Liver (tissue), 9 donors: Measurements from ENCODE around the gene SHC1. TPM values are rescaled to one million over a fixed set of nuclear protein-coding genes. Genes with fewer than 3 reads are reported as not detected.
A peak's percentile ranks its signal among the peaks of the same experiment; 100 is the strongest.

Source experiments
- DNase-seq: peaks from one replicate; pipeline ENCODE4 v3.0.0-alpha.2; 2017; ENCODE audit warnings: low spot score
- H3K27ac ChIP-seq, 2 donors: one replicate each; pipeline ENCODE4 v1.7.0; 2013; ENCODE audit warnings: inconsistent platforms in 2 of 2, low read length in 2 of 2, control low read depth in 1 of 2, low read depth in 1 of 2, mild to moderate bottlenecking in 1 of 2
- H3K27me3 ChIP-seq, 4 donors: one replicate each; pipeline versions ENCODE4 v1.6.1 to v1.7.0; 2013; ENCODE audit warnings: low read length in 3 of 4, inconsistent platforms in 1 of 4, mild to moderate bottlenecking in 1 of 4, moderate library complexity in 1 of 4; ENCODE audit not compliant: control insufficient read depth in 4 of 4, insufficient read depth in 4 of 4
- H3K36me3 ChIP-seq, 4 donors: one replicate each; pipeline versions ENCODE4 v1.6.1 to v1.7.0; 2013; ENCODE audit warnings: low read length in 3 of 4, mild to moderate bottlenecking in 3 of 4, low read depth in 1 of 4, moderate library complexity in 1 of 4; ENCODE audit not compliant: control insufficient read depth in 4 of 4, insufficient read depth in 3 of 4
- H3K4me1 ChIP-seq, 4 donors: one replicate each; pipeline versions ENCODE4 v1.6.1 to v1.7.0; 2013; ENCODE audit warnings: low read length in 3 of 4, mild to moderate bottlenecking in 3 of 4, moderate library complexity in 1 of 4; ENCODE audit not compliant: control insufficient read depth in 4 of 4, insufficient read depth in 4 of 4
- H3K4me3 ChIP-seq, 3 donors: one replicate each; pipeline versions ENCODE4 v1.6.1 to v1.7.0; 2013; ENCODE audit warnings: low read length in 3 of 3, control low read depth in 1 of 3, low read depth in 1 of 3, mild to moderate bottlenecking in 1 of 3
- H3K9ac ChIP-seq, 2 donors: one replicate each; pipeline ENCODE4 v1.7.0; 2013; ENCODE audit warnings: low read length in 2 of 2, mild to moderate bottlenecking in 2 of 2, moderate library complexity in 2 of 2, control low read depth in 1 of 2, low read depth in 1 of 2
- H3K9me3 ChIP-seq, 4 donors: one replicate each; pipeline versions ENCODE4 v1.6.1 to v1.7.0; 2013; ENCODE audit warnings: low read length in 3 of 4; ENCODE audit not compliant: control insufficient read depth in 4 of 4
- ATF3 ChIP-seq: IDR thresholded peaks from 2 replicates; pipeline ENCODE4 v1.6.1; 2016; ENCODE audit warnings: antibody characterized with exemption
- CTCF ChIP-seq: fragments of 150-350 bp; IDR thresholded peaks from 2 replicates; pipeline ENCODE4 v1.5.1; 2017; ENCODE audit warnings: improper control_type of control experiment, low read depth, low read length; ENCODE audit not compliant: missing input control
- FOXA1 ChIP-seq: IDR thresholded peaks from 2 replicates; pipeline ENCODE4 v1.6.1; 2016; ENCODE audit warnings: antibody characterized with exemption
- GABPA ChIP-seq, 2 donors: IDR thresholded peaks in 1 of 2; conservative IDR thresholded peaks in 1 of 2; 2 replicates each; pipeline ENCODE4 v1.6.1; 2016; ENCODE audit warnings: antibody characterized with exemption in 2 of 2, mild to moderate bottlenecking in 1 of 2, moderate library complexity in 1 of 2
- HNF4A ChIP-seq, 2 donors: conservative IDR thresholded peaks; 2 replicates each; pipeline ENCODE4 v1.6.1; 2016; ENCODE audit warnings: antibody characterized with exemption in 2 of 2, mild to moderate bottlenecking in 2 of 2
- JUND ChIP-seq, 2 donors: IDR thresholded peaks; 2 replicates each; pipeline ENCODE4 v1.6.1; 2016; ENCODE audit warnings: antibody characterized with exemption in 2 of 2
- MAX ChIP-seq: IDR thresholded peaks from 2 replicates; pipeline ENCODE4 v1.6.1; 2016; ENCODE audit warnings: antibody characterized with exemption
- NR2F2 ChIP-seq: IDR thresholded peaks from 2 replicates; pipeline ENCODE4 v1.6.1; 2016; ENCODE audit warnings: antibody characterized with exemption
- RAD21 ChIP-seq, 2 donors: IDR thresholded peaks; 2 replicates each; pipeline ENCODE4 v1.6.1; 2016; ENCODE audit warnings: antibody characterized with exemption in 2 of 2, mild to moderate bottlenecking in 2 of 2
- REST ChIP-seq: IDR thresholded peaks from 2 replicates; pipeline ENCODE4 v1.6.1; 2016; ENCODE audit warnings: antibody characterized with exemption, mild to moderate bottlenecking
- RXRA ChIP-seq, 2 donors: IDR thresholded peaks; 2 replicates each; pipeline ENCODE4 v1.6.1; 2017 to 2018; ENCODE audit warnings: antibody characterized with exemption in 2 of 2, mild to moderate bottlenecking in 1 of 2
- TAF1 ChIP-seq: conservative IDR thresholded peaks from 2 replicates; pipeline ENCODE4 v1.6.1; 2016; ENCODE audit warnings: antibody characterized with exemption, mild to moderate bottlenecking
- YY1 ChIP-seq: IDR thresholded peaks from 2 replicates; pipeline ENCODE4 v1.6.1; 2016; ENCODE audit warnings: antibody characterized with exemption, mild to moderate bottlenecking
- ZBTB33 ChIP-seq: IDR thresholded peaks from 2 replicates; pipeline ENCODE4 v1.6.1; 2016; ENCODE audit warnings: antibody characterized with exemption
- WGBS: extraction: QIAGEN DNeasy Blood & Tissue Kit; methylation state at CpG from one replicate; pipeline ENCODE4 v1.1.7; 2013; 5-methylcytosine and 5-hydroxymethylcytosine counted together
- polyA plus RNA-seq, 2 donors: library from polyadenylated mRNA; stranded (reverse) in 1 of 2; unstranded in 1 of 2; fragments of 200-250 nt in 1 of 2; fragments of >200 nt in 1 of 2; fragmentation: Nextera tagmentation in 1 of 2; extraction: Ambion mirVana in 1 of 2; gene quantifications; one replicate each; pipeline versions ENCODE4 v1.2.1 to v1.2.3, GENCODE V29; 2013 to 2015
- total RNA-seq, 2 donors: library from RNA; depleted of rRNA; stranded (reverse); fragments of >200 nt; gene quantifications; one replicate each; pipeline ENCODE4 v1.2.3, GENCODE V29; 2014
- donor health status: healthy.
- donor health status: healthy.
- donor health status: healthy.
- donor health status: healthy.
- donor health status: healthy.

Gene SHC1
- total and polyA plus RNA-seq, 4 donors = 27.2 to 65.5 (median 58.0) TPM

- Histone ChIP-seq H3K9me3 (no peaks in the 10 kb centered on the region), H3K27ac (peak overlapping the region; percentile 89 to 99), H3K36me3 (peaks cover 0 to 11% (median 2%) of the 10 kb centered on the region in 4 donors), H3K9ac (peak overlapping the region; percentile 83 to 94), H3K4me1 (peaks cover 11 to 40% (median 31%) of the 10 kb centered on the region in 4 donors), H3K4me3 (peak overlapping the region; percentile 66 to 94 (median 70)), H3K27me3 (no peaks in the 10 kb centered on the region)
- peak; percentile 93 for DNase-seq
- WGBS = under 1% methylated on average over 30 of the region's 30 CpGs
- TF ChIP-seq YY1 (no peak), GABPA (IDR thresholded peaks at IDR 0.05 in 1 of 2, conservative IDR thresholded peaks at IDR 0.05 in 1 of 2) (no peak), NR2F2 (no peak), FOXA1 (no peak), CTCF (no peak), REST (peak; percentile 81), JUND (IDR thresholded peaks at IDR 0.05) (no peak), MAX (peak; percentile 52), RAD21 (IDR thresholded peaks at IDR 0.05) (peak; percentile 16 to 26), RXRA (IDR thresholded peaks at IDR 0.05) (no peak), HNF4A (conservative IDR thresholded peaks at IDR 0.05) (no peak), TAF1 (peak; percentile 79)
Measured at GRCh38 chr1:154974808-154975408, 4.4 kb upstream of the SHC1 start.

GRCh38 chr1:154974102-154974807, 3.7 kb upstream of the SHC1 start, which contains the start of gene CKS1B:
CKS1B (plus strand) TSS chr1:154974681; CDS start chr1:154974746, 65 bp downstream.
- H3K36me3 ChIP-seq = peaks cover 0 to 8% (median under 1%) of the 10 kb centered on the region in 4 donors
- peak within 1 kb of the TSS; percentile 89 to 99 for H3K27ac ChIP-seq
- peaks cover 11 to 44% (median 31%) of the 10 kb centered on the region in 4 donors for H3K4me1 ChIP-seq
- under 1% methylated on average over 47 of the region's 47 CpGs for WGBS
- DNase-seq = peak; percentile 97
- peak within 1 kb of the TSS; percentile 94 to 97 for H3K9ac ChIP-seq
- H3K4me3 ChIP-seq = peak within 1 kb of the TSS; percentile 71 to 94 (median 87)
- H3K27me3 ChIP-seq = no peaks in the 10 kb centered on the region
- H3K9me3 ChIP-seq = no peaks in the 10 kb centered on the region
- TF ChIP-seq GABPA (IDR thresholded peaks at IDR 0.05 in 1 of 2, conservative IDR thresholded peaks at IDR 0.05 in 1 of 2) = peak; percentile 86 to 88
- peak; percentile 9 for TF ChIP-seq REST
- TF ChIP-seq TAF1 = no peak
- TF ChIP-seq FOXA1 = peak; percentile 9
- TF ChIP-seq YY1 = no peak
- TF ChIP-seq ATF3 = no peak
- TF ChIP-seq JUND (IDR thresholded peaks at IDR 0.05) = peak; percentile 40 to 42
- TF ChIP-seq ZBTB33 = peak; percentile 95
- no peak for TF ChIP-seq CTCF
- no peak for TF ChIP-seq RAD21 (IDR thresholded peaks at IDR 0.05)
